Measurements from ENCODE around the gene NAA10.

The NAA10 gene

GRCh38 chrX:153883163-153883843 lies 51.5 kb downstream of the NAA10 start:
- DNase-seq (ENCODE audit: low read depth), result no peak

DNA sequence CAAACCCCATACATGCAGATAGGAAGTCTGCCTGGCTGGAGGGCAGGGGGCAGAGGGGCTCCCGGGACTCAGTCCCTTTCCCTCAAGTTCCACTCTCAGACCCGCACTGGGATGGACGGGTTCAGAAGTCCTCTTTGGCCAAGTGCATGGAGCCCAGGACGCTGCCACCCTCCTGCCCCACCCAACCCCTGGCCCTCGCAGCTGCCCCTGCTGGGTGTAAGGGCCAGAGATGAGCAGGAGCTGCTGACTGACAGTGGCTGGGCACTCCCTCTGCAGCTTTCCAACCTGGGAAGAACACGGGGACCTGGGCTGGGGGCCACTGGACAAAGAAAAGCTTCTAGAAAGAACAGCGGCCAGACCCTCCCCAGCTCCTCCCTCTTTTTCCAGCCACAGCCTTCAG lies 52.3 kb downstream of the NAA10 start:
- DNase-seq (ENCODE audit: low read depth), result no peak

DNA sequence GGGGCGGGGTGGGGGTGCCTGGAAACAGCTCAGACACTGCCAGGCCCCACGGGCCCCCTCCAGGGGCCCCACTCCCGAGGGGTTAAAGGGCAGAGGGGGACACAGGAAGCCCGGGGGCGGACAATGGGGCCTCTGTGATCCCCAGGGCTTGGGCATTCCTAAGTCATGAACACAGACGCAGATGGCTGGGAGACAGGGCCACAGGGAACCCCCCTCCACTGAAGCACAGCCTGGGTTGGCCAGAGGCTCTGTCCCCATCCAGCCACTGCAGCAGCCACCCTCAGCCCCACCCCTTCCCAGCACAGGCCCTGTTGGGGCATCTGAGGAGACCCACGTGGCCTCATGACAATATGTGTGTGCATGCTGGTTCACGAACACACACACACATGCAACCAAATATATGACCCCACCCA lies 52.7 kb downstream of the NAA10 start:
- no peak for DNase-seq (ENCODE audit: low read depth)

DNA sequence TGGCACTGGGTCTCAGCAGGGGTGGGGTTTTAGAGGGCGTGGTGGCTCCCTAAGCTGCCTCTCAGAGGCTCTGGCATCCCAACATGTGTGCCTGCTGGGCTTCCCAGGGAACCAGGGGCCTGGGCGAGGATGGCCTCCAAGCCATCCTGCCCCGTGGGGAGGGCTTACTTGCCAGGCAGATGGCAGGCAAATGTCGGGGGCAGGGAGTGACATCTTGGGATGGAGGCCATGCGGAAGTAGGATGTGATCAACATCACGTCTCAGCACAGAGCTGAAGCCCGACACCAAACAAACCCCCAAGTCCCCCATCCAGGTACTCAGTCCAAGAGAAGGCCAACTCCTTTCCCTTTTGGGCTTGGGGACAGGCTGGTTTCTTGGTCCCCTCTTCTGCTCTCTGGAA lies 53.6 kb downstream of the NAA10 start:
- no peak for DNase-seq (ENCODE audit: low read depth)

DNA sequence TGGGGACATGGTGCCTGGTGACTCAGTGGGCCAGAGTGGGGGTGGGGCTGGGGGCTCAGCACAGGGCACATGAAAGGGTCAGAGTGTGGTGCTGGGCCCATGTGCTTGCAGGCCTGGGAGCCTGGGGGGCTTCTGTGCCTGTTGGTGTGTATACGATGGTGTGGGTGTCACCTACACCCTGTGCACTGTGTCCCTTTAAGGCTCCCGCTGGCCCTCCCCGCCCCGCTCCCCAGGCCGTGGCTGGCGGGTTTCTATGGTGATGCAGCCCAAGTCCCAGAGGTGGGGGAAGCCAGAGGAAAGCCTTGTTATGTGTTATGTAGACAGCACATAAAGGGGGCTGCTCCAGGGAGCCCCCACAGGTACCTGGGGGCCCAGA lies 54.4 kb downstream of the NAA10 start:
- DNase-seq (ENCODE audit: low read depth), result no peak

- DNase-seq (ENCODE audit: low read depth), result no peak
Observed at GRCh38 chrX:153879741-153880439, 54.9 kb downstream of the NAA10 start.
